GM18951 (cell line): Measurements from ENCODE around the gene ACSL3.
"Not testable (repeated sequence)": the region's sequence is repeated elsewhere in the genome, so short reads cannot be mapped to it uniquely, and the experiment has no call there.

Source experiments
- POLR2A ChIP-seq: IDR thresholded peaks from 4 replicates; pipeline ENCODE4 v1.6.1; 2011; ENCODE audit warnings: mild to moderate bottlenecking; ENCODE audit not compliant: insufficient read length, insufficient read depth; ENCODE audit errors: extremely low read depth
- in situ Hi-C: fragments of 300-500 bp; cut with MboI; formaldehyde crosslinking; loops from one replicate; pipeline ENCODE4 v1.12.0; 2022; ENCODE audit warnings: low sequenced_read_pairs, mixed read lengths, inconsistent platforms; ENCODE audit not compliant: unreplicated experiment

Gene ACSL3

GRCh38 chr2:222916229-222917197 is 55.7 kb downstream of the ACSL3 start:
- in situ Hi-C loops: no loop called here
- no peak for TF ChIP-seq POLR2A

GRCh38 chr2:222917212-222917611 is 56.4 kb downstream of the ACSL3 start:
- in situ Hi-C loops: not testable (repeated sequence)

- in situ Hi-C loops: no loop called here
- TF ChIP-seq POLR2A: no peak
Observed at GRCh38 chr2:222919841-222920526, 59.1 kb downstream of the ACSL3 start.

- in situ Hi-C loops: no loop called here
- no peak for TF ChIP-seq POLR2A
Observed at GRCh38 chr2:222920657-222921186, 59.9 kb downstream of the ACSL3 start.

GRCh38 chr2:222922019-222922800 is 61.4 kb downstream of the ACSL3 start:
- no peak for TF ChIP-seq POLR2A

GRCh38 chr2:222926915-222927314 is 66.1 kb downstream of the ACSL3 start:
- TF ChIP-seq POLR2A: no peak
- in situ Hi-C loops: no loop called here

More at GRCh38 chr2:222922019-222922800, 61.4 kb downstream of the ACSL3 start:
- in situ Hi-C loops: no loop called here

GRCh38 chr2:222927600-222927999 is 66.8 kb downstream of the ACSL3 start:
- in situ Hi-C loops: no loop called here
- TF ChIP-seq POLR2A: no peak

- in situ Hi-C loops: no loop called here
- TF ChIP-seq POLR2A: no peak
Observed at GRCh38 chr2:222928335-222928734, 67.5 kb downstream of the ACSL3 start.

- in situ Hi-C loops: no loop called here
- no peak for TF ChIP-seq POLR2A
Observed at GRCh38 chr2:222930862-222931261, 70.0 kb downstream of the ACSL3 start.

GRCh38 chr2:222931659-222932058 is 70.8 kb downstream of the ACSL3 start:
- TF ChIP-seq POLR2A: no peak
- in situ Hi-C loops: no loop called here

- in situ Hi-C loops: no loop called here
- TF ChIP-seq POLR2A: no peak
Observed at GRCh38 chr2:222933458-222933857, 72.6 kb downstream of the ACSL3 start.

GRCh38 chr2:222935688-222936298 is 75.0 kb downstream of the ACSL3 start:
- in situ Hi-C loops: no loop called here
- no peak for TF ChIP-seq POLR2A
